ENCODE data around the gene CDHR5.

GRCh38 chr11:660681-661444, 36.1 kb upstream of the CDHR5 start:
- TF ChIP-seq CTCF (IDR thresholded peaks at IDR 0.05) (no peak), POLR2A (IDR thresholded peaks at IDR 0.05) (no peak), POLR2AphosphoS5 (IDR thresholded peaks at IDR 0.05) (no peak)

Measured in breast epithelium (tissue), 3 donors.